Activated naive CD8-positive, alpha-beta T cell treated with anti-CD3 and anti-CD28 coated beads, Interleukin-2, amount 50 U/mL, for 16 hours (primary cell): ENCODE results near the gene MFAP3.
"Not testable (repeated sequence)": the region's sequence is repeated elsewhere in the genome, so short reads cannot be mapped to it uniquely, and the experiment has no call there.

ENCODE experiments used
- DNase-seq: peaks from one replicate; pipeline ENCODE4 v3.0.0-alpha.2; 2020; ENCODE audit warnings: low read depth, low spot score

The MFAP3 gene

DNA sequence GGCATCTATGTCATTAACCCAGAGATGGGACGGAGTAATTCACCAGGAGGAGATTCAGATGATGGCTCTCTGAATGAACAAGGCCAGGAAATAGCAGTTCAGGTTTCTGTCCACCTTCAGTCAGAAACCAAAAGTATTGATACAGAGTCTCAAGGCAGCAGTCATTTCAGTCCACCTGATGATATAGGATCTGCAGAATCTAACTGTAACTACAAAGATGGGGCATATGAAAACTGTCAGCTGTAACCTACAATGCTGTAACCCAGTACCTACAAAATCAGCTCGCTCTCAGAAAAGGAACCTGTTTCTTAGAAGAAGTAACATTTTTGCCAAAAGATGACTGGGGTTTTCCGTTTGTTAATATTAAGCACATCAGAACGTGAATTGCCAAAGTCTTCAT is 14.7 kb downstream of the MFAP3 start:
- DNase-seq = no peak

DNA sequence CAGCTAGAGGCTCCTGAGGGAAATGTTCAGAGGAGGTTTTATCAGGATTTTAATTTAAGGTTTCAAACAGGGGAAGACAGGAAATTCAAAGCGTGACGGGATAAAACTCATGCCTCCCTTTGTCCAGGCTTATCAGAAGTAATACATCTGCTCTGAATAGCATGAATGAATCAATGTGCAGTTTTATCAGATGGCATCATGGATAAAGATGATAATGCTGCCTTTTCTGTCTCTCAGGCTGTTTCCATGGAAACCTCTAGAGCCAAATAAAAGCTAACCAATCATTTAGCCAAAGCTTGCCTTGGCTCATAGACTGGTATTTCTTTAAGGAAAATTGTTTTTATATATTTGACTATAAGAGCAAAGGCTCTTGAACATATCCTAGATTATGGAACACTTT is 16.4 kb downstream of the MFAP3 start:
- no peak for DNase-seq

DNA sequence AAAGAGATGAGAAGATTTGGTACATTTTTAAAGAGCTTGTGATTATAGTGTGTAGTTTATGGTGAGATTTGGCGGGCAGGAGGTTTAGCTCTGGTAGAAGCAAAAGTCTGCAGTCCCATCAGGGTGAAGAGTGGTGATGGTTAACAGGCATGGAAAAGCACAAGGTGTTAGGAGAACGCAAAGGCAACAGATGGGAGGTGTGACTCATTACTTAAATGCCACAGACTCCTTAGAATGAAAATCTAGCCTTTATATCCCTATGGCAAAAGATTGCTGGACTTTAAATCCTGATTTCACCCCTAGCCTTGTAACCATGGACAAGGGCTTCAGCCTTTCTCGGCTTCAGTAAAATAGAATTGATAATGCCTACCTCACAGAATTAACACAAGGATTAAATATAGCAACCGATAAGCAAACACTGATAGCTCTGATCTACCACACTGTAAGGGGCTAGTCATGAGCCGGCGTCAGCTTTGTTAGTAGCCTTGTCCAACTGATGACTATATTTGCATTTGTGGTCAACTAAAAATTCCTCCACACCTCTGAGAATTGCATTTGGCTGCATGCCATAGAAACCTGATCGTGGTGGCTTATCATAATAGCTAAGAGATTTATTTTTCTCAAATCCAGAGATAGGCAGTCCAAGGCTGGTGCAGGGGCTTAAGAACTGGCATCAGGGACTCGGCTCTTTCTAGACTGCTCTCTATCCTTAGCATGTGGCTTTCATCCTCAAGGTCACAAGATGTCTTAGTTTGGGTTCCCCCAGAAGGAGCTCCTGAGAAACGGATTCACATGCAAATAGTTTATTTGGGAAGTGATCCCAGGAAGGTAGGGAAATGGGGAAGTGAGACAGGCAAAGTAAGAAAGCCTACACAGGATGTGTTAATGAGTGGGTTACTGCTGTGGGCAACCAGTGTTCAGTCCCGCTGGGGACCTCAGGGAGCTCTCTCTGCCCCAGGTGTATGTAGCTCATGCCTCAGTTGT is 19.6 kb downstream of the MFAP3 start:
- DNase-seq = no peak

DNA sequence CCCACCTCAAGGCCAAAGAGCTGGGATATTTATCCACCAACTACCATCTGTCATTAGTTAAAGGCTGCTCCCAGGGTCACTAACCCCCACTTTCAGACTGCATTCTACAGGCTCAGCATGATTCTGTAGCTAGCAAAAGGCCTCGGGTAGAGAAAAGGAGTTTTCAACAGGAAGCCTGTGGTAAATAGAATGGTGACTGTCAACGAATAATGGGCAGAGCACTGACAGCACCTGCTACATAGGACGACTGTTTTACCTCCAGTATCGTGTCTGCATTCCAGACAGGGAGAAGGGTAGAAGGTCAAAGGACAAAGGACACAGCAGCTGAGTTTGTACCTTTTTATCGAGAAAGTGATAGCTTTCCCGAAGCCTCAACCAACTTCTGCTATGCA is 20.3 kb downstream of the MFAP3 start:
- DNase-seq = no peak

DNA sequence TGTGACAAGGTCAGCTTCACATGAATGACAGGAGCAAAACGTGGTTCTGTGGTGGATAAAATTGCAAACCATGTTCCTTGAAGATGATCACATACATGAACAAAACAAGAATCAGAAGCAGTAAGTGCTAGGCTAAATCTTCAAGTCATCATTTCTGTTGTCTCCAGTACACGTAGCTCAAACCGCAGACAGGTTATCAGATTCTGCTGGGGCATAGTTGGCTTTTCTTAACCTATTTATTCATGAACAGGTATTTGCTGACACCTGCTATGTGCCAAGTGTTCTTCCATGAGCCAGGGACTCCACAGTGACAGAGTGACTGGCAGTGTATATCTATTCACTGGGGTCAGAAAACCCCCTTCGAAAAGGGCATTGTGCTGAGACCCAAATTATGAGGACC is 20.8 kb downstream of the MFAP3 start:
- no peak for DNase-seq

DNA sequence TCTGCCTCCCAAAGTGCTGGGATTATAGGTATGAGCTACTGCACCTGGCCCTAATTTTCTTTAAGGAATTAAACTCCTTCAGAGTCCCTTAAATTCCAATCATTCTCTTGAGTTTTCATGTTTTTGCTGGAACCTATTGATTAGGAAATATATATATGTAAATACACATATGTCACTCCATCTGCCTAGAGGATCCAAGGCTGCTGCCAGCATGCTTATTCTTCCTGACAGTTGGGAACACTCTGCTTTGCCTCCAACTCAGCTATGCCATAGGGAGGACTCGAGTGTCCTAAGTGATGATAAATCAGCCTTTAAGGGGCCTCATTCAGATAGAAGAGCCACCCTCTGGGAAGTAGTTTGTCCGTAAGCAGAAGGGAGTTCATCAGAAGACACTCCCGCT is 21.8 kb downstream of the MFAP3 start:
- DNase-seq = no peak

DNA sequence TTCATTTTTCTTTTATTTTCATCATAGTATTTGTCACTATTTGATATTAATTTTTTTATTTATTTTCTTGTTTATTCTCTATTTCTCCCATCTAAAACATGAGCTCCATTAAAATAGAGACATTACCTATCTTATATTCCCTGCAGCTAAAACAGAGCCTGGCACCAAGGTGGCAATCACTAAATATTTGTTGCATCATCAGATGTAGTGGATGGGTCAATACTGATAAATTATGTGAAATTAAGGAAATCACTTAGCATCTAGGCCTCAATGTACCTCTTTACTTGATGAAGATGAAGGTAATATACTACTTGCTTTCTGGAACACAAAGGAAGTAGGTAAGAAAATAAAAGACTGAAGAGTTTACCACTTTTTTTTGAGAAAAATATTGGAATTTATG is 24.6 kb downstream of the MFAP3 start:
- no peak for DNase-seq

DNA sequence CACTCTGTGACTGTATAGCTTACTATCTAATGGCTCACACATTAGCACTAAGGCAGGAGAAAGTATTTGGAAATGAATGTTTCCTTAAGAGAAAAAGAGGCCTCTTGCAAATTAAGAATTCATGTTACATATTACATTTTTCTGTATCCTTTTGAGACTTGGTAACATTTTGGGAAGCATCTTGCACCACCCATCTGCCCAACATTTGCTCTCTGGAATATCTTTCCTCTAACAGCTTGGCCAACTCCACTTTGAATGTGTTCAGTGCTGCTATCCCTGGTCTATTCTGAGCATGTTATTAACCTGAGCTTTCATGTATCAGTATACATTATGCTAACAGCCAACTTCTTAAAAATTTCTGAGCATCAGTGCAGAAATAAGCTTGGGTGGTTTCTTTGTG is 27.2 kb downstream of the MFAP3 start:
- no peak for DNase-seq

DNA sequence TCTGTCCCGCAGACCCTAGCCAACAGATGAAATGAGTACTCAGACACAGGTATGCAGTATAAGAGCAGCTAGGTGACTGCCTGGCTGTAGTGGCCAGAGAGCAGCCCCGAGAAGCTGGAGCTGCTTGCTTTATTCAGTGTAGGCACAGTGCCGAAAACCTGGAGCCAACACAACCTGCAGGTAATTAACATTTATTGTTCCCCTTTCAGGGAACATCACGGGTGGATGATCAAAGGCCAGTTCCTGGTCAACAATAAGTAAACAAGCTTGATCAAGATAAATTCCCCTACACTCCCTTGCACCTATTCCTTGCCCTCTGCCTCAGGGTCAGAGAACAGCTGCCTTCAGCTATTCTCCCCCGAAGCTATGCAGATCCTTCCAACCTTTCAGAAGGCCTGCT is 31.1 kb downstream of the MFAP3 start:
- not testable (repeated sequence) for DNase-seq

DNA sequence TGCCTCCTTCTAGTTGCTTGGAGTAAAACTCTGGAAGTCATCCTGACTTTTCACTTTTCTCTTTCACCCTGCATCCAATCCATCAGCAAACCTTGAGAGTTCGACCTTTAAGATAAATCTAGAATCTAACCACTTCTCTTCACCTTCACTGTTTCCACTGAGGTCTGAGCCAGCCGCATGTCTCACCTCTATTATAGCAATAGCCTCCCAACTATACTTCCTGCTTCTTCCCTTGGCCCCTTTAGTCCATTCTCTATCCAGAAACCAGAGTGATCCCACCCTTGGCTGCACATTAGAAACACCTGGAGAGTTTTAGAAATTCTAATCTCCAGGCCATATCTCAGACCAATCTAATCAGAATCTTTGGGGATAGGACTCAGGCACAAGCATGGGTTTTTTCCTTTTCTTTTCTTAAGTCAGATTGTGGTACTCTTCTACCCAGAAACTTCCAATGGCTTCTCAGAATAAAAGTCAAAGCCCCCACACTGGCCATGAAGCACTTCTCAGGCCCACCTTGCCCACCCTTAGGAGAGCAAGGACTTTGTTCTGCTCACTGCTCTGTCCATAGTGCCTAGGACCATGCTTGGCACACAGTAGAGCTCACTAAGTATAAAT is 33.1 kb downstream of the MFAP3 start:
- no peak for DNase-seq

DNA sequence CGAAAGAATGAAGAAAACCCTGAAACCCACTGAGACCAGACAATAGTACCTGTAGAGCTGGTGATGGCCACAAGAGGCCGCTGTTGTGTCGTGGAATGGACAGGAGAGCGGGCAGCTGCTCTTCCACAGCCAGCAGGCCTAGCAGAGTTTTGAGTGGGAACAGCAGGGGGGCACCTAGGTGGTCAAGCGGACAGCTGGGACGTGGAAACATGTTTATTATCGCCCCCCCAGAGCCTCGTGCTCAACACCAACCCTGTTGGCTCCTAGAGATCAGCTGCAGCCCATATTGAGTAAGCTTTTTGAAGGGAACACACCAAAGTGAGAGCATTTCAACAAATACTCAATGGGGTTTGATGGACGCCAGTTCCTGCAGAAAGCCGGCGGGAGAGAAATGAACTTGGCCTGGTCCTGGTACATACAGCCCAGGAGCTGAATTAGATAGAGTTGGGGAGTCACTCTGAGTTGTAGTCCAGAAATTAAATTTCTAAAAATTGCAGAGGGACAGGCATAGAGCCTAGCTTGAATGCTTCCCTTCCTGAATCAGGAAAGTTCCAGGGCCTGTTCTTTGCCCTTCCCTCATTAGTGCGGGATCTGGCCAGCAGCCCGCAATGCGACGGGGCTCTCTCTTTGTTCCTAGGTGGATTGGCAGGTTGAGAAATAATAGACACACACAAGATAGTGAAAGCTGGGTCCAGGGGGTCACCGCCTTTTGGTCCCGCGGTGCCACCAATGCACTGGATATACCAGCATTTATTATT is 33.8 kb downstream of the MFAP3 start:
- DNase-seq = peak; percentile 58

DNA sequence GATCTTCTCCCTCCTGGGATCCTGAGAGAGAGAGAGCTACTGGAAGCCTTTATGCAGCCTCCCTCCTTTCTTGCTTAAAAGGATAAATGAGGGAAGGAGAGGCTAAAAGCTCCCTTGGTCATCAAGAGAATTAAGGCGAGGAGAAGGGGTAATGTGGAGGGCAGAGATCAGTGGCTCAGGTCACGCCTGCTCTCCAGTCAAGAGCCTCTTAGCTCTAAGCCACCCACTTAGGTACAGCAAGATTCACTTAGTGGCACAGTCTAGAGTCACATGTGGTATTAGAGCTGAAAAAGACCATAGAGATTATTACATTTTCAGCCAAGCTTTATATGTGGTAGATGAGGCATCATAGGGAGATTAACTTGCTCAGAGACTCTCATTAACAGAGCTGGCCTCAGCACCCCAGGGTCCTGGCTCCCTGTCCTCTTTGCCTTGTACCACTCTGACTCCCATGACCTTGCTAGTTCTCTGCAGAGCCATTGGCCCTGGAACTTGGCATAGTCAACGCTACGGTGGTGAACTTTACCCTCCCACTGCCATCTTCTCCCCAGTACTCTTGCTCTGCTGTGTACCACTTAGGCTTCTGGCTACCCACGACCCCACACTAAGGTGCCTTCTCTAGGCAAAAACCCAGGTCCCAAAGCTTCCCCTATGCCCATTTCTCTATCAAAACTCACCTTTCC is 37.6 kb downstream of the MFAP3 start:
- no peak for DNase-seq

DNA sequence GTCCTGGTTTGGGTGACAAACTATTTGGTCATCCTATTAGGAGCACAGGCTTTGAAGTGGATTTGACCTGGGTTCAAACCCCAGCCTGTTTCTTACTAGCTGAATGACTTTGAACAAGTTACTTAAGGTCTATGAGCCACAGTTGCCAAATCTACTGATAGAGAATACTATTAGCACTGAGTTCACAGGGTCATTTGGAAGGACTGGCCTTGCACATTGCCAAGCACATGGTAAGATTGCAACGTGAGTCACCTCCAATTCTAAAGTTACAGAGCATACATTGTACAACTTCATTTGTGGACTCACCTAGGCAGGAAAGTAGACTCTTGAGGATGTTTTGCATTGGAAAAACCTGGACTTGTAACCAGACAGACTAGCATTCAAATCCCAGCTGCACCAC is 38.9 kb downstream of the MFAP3 start:
- DNase-seq = no peak

DNA sequence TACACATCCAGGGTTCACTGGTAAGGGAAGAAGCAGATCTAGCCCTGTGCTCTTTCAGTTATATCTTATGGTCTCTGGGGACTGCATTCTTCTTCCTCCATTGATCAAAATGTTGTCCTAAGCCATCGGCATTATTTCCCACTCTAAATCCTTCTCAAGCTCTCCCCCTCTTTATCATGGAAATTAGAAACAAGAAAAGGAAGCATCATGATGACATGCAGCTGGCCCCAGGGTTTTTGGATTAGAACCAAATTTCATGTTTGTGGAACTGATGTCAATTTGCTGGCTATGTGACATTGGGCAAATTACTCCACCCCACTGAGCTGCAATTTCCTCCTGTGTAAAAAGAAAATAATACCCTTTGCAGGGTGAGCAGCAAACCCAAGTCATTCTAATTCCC is 39.5 kb downstream of the MFAP3 start:
- no peak for DNase-seq

DNA sequence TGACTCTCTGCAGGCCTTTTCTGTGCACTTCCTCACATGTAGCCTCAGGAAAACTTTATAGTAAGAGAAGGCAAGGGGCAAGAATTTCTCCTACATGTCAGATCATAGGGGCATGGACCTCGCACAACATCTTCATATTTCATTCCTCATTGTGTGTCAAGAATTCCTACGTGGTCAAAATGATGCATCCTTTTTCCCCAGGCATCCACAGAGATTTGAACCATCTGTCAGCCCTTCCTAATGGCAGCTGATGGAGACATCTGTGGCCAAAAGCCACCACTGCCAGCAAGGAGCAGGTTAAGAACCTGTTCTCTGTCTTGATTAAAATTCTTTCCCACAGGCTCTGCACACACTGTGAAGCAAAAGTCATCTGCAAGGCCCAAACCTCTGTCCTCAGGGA is 42.5 kb downstream of the MFAP3 start:
- DNase-seq = no peak

DNA sequence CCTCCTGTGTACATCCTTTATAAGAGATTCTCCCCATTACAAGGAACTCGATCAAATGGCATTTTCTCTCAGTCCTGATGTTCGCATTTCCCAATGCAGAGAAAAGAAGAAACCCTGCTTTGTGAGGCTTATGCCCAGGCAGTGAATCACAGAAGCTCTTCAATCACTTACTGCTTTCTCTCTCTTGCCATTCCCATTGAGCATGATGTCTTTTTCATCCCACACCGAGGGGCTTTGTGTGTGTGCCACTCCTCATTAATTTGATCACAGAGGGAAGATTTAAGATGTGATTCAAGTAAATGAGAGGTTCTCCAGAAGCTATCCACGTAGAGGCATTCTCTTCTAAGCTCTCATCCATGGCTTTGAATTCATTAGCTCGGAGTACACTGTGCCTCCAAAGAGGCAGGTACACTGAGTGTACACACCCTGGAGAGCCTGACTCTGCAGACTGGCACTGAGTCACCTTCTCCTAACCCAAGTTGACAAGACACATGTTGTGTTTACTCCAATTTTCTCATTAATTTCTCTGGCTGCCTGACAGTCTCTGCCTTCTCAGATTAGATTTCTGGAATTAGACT is 45.4 kb downstream of the MFAP3 start:
- DNase-seq = no peak

DNA sequence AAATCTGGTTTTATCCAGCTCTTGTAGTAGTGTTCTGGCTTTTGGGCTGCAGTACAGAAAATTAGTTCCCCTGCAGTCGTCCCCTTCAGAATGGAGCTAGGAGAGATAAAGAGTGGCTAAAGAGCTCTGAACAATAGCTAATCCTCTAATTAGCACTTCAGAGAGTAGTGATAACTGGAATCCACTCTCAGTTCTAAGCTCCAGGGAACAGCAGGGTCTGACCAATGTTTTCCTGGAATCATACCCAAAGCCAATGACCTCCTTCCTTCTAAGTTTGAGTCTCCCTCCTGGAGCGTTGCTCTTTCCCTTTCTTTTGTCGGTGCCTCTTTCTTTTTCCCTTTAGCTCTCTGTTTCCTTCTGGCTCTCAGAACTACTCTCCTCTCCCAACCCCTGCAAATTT is 47.4 kb downstream of the MFAP3 start:
- DNase-seq = no peak

DNA sequence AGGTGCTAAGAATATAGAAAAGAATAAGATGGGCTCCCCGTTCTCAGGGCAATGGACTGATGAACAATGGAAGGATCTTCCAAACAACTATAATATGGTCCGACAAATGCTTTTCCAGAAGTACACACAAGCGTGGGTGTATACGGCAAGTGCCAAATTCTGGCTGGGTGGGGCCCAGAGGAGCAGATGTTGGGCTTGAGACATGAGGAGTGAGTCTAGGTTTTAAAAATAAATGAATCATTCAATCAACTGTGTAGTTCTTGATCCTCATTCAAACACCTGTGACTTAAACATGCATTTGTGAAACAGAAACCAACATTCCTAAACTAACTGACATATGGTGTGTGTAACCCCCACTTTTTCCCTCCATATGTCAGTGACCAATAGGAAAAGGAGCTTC is 47.9 kb downstream of the MFAP3 start:
- DNase-seq = no peak

DNA sequence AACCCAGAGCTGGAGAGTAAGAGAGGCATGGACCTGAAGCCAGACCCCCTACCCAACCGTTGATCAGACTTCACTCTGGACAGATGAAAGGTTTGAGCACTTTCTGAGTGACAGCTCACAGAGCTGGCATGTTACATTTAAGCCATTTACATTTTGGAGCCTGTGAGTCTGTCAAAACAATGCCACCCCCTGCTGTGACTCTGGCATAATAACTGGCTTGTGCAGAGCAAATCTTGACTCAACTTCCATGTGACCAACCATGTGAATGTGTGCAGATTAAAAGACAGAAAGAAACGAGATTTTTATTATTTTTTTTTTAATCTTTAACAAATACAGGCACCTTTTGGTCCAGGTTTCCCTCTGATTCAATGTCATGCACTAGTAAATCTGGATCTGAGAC is 48.5 kb downstream of the MFAP3 start:
- DNase-seq = no peak

DNA sequence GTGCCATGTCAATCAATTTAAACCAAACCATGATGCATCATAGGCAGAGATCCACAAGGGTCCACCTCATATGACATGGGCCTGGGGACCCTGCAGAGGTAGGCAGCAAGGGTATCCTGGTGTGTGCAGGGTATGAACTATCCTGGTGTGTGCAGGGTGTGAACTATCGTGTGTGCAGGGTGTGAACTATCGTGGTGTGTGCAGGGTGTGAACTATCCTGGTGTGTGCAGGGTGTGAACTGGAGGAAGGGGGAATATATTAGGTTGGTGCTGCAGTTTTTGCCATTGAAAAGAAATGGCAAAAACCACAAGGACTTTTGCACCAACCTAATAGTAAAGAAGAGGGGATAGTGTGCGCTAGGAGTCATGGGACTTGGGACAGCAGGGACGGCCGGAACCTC is 50.0 kb downstream of the MFAP3 start:
- no peak for DNase-seq

DNA sequence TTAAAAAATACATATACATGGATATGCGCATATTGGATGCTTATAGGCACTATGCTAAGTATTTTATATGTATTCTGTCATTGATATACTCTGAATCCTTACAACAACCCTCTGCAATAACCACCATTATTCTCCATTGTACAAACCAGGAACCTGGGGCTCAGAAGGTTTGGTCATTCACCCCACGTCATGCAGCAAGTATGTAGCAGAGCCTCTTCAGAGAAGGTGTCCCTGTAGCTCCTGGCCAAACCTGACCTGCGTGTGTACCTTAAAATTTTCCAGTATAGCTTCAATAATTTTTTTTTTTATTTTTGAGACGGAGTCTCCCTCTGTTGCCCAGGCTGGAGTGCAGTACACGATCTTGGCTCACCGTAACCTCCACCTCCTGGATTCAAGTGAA is 51.9 kb downstream of the MFAP3 start:
- DNase-seq = no peak
